ENCODE measurements around the gene GLOD5.

DNA sequence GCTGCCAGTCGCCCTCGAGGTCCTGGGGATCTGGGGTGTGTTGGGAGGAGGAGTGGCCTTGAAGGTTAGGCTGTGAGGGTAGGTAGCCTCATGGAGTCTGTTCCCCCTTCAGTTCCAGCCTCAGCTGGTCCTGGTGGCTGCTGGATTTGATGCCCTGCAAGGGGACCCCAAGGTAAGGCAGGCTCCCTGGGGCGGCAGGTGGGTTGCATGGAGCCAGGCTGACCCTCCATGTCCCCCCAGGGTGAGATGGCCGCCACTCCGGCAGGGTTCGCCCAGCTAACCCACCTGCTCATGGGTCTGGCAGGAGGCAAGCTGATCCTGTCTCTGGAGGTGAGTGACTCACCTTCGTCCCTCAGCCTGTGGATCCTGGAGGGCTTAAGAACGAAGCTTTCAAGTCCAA is 53.2 kb downstream of the GLOD5 start:
- TF ChIP-seq, protein P1, sequence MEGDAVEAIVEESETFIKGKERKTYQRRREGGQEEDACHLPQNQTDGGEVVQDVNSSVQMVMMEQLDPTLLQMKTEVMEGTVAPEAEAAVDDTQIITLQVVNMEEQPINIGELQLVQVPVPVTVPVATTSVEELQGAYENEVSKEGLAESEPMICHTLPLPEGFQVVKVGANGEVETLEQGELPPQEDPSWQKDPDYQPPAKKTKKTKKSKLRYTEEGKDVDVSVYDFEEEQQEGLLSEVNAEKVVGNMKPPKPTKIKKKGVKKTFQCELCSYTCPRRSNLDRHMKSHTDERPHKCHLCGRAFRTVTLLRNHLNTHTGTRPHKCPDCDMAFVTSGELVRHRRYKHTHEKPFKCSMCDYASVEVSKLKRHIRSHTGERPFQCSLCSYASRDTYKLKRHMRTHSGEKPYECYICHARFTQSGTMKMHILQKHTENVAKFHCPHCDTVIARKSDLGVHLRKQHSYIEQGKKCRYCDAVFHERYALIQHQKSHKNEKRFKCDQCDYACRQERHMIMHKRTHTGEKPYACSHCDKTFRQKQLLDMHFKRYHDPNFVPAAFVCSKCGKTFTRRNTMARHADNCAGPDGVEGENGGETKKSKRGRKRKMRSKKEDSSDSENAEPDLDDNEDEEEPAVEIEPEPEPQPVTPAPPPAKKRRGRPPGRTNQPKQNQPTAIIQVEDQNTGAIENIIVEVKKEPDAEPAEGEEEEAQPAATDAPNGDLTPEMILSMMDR (IDR thresholded peaks at IDR 0.05; ENCODE audit: insufficient read depth, low read length): no peak
- no peak for TF ChIP-seq REST (IDR thresholded peaks at IDR 0.05; ENCODE audit: insufficient replicate concordance, low read depth)

All from HL-60 (cell line).